GM18502 (cell line): ENCODE data around the gene AFP.

Experiments used
- ATAC-seq: cut with Tn5 transposase; IDR thresholded peaks from one replicate; pipeline ENCODE4 v1.9.1; 2021; ENCODE audit warnings: mild to moderate bottlenecking; ENCODE audit not compliant: unreplicated experiment, poor library complexity

AFP gene

GRCh38 chr4:73454920-73455319 lies 18.9 kb downstream of the AFP start:
- ATAC-seq = no peak

- ATAC-seq = no peak
Observed at GRCh38 chr4:73456177-73457022, 20.4 kb downstream of the AFP start.

- no peak for ATAC-seq
Observed at GRCh38 chr4:73458184-73459047, 22.4 kb downstream of the AFP start.

- ATAC-seq = no peak
Observed at GRCh38 chr4:73459048-73459421, 23.0 kb downstream of the AFP start.

- ATAC-seq = no peak
Observed at GRCh38 chr4:73460913-73461522, 25.0 kb downstream of the AFP start.

GRCh38 chr4:73468170-73468569 lies 32.1 kb downstream of the AFP start:
- no peak for ATAC-seq

- no peak for ATAC-seq
Observed at GRCh38 chr4:73470728-73471127, 34.7 kb downstream of the AFP start.

GRCh38 chr4:73477176-73477575 lies 41.2 kb downstream of the AFP start:
- no peak for ATAC-seq

GRCh38 chr4:73479323-73479722 lies 43.3 kb downstream of the AFP start:
- ATAC-seq = no peak

GRCh38 chr4:73481358-73481757 lies 45.3 kb downstream of the AFP start, which contains the start of gene AFM:
Gene AFM (plus strand): TSS chr4:73481745. CDS start chr4:73481776, 31 bp downstream.
- ATAC-seq = no peak

- ATAC-seq = no peak
Observed at GRCh38 chr4:73485085-73485484, 49.1 kb downstream of the AFP start.

GRCh38 chr4:73485596-73485995 lies 49.6 kb downstream of the AFP start:
- no peak for ATAC-seq

GRCh38 chr4:73486497-73486896 lies 50.5 kb downstream of the AFP start:
- no peak for ATAC-seq

GRCh38 chr4:73487233-73487632 lies 51.2 kb downstream of the AFP start:
- no peak for ATAC-seq

- no peak for ATAC-seq
Observed at GRCh38 chr4:73499996-73500765, 64.2 kb downstream of the AFP start.

GRCh38 chr4:73501664-73502265 lies 65.7 kb downstream of the AFP start:
- ATAC-seq = no peak

- ATAC-seq = no peak
Observed at GRCh38 chr4:73505567-73505966, 69.5 kb downstream of the AFP start.
